ENCODE results near the gene GPR153. TPM values are rescaled to one million over a fixed set of nuclear protein-coding genes. Genes with fewer than 3 reads are reported as not detected.

The GPR153 gene
- total RNA-seq, 2 experiments from 2014 or later = 3.9 to 4.4 TPM

GRCh38 chr1:6295910-6296309 lies 35.0 kb upstream of the GPR153 start:
- H3K27ac Mint-ChIP-seq = no peak overlapping the region
- CTCF ChIA-PET = no interaction called here

GRCh38 chr1:6294890-6295556 lies 34.1 kb upstream of the GPR153 start:
- DNase-seq = no peak
- peaks cover 6% of the 10 kb centered on the region for H3K4me1 Mint-ChIP-seq
- no peak overlapping the region for H3K4me3 Mint-ChIP-seq
- no peaks in the 10 kb centered on the region for H3K27me3 Mint-ChIP-seq
- peaks cover 13% of the 10 kb centered on the region for H3K36me3 Mint-ChIP-seq (ENCODE audit: low read depth)
- ChIA-PET POLR2A (no interaction called here), CTCF (no interaction called here)
- H3K9me3 Mint-ChIP-seq = no peaks in the 10 kb centered on the region
- H3K27ac Mint-ChIP-seq = no peak overlapping the region

More at GRCh38 chr1:6295910-6296309, 35.0 kb upstream of the GPR153 start:
- H3K9me3 Mint-ChIP-seq = no peaks in the 10 kb centered on the region
- H3K4me3 Mint-ChIP-seq = no peak overlapping the region
- no peaks in the 10 kb centered on the region for H3K27me3 Mint-ChIP-seq
- POLR2A ChIA-PET = no interaction called here
- H3K4me1 Mint-ChIP-seq = peaks cover 6% of the 10 kb centered on the region
- H3K36me3 Mint-ChIP-seq (ENCODE audit: low read depth) = peaks cover 14% of the 10 kb centered on the region
- no peak for DNase-seq

- Mint-ChIP-seq H3K36me3 (ENCODE audit: low read depth) (peaks cover 11% of the 10 kb centered on the region), H3K27me3 (no peaks in the 10 kb centered on the region), H3K9me3 (no peaks in the 10 kb centered on the region), H3K27ac (no peak overlapping the region), H3K4me1 (peaks cover 6% of the 10 kb centered on the region), H3K4me3 (no peak overlapping the region)
- ChIA-PET CTCF (no interaction called here), POLR2A (no interaction called here)
- no peak for DNase-seq
These were observed 33.4 kb upstream of the GPR153 start for GRCh38 chr1:6294080-6294889.

GRCh38 chr1:6292102-6292501 lies 31.2 kb upstream of the GPR153 start:
- Mint-ChIP-seq H3K27ac (no peak overlapping the region), H3K9me3 (no peaks in the 10 kb centered on the region), H3K36me3 (ENCODE audit: low read depth) (peaks cover 11% of the 10 kb centered on the region), H3K4me1 (peaks cover 12% of the 10 kb centered on the region), H3K4me3 (no peak overlapping the region), H3K27me3 (no peaks in the 10 kb centered on the region)
- DNase-seq = no peak
- ChIA-PET CTCF (no interaction called here), POLR2A (no interaction called here)

- Mint-ChIP-seq H3K4me3 (no peak overlapping the region), H3K27me3 (no peaks in the 10 kb centered on the region), H3K9me3 (no peaks in the 10 kb centered on the region), H3K36me3 (ENCODE audit: low read depth) (peaks cover 5% of the 10 kb centered on the region), H3K27ac (no peak overlapping the region), H3K4me1 (peaks cover 6% of the 10 kb centered on the region)
- ChIA-PET POLR2A (no interaction called here), CTCF (no interaction called here)
- no peak for DNase-seq
These were observed 27.8 kb upstream of the GPR153 start for GRCh38 chr1:6288665-6289064.

GRCh38 chr1:6288026-6288425 lies 27.1 kb upstream of the GPR153 start:
- DNase-seq = no peak
- no peaks in the 10 kb centered on the region for H3K27me3 Mint-ChIP-seq
- CTCF ChIA-PET = no interaction called here
- H3K9me3 Mint-ChIP-seq = no peaks in the 10 kb centered on the region
- POLR2A ChIA-PET = no interaction called here
- H3K36me3 Mint-ChIP-seq (ENCODE audit: low read depth) = peaks cover under 1% of the 10 kb centered on the region
- H3K27ac Mint-ChIP-seq = no peak overlapping the region
- no peak overlapping the region for H3K4me3 Mint-ChIP-seq
- H3K4me1 Mint-ChIP-seq = peaks cover 6% of the 10 kb centered on the region

GRCh38 chr1:6287431-6287886 lies 26.6 kb upstream of the GPR153 start:
- Mint-ChIP-seq H3K27ac (no peak overlapping the region), H3K9me3 (no peaks in the 10 kb centered on the region), H3K4me1 (peaks cover 6% of the 10 kb centered on the region), H3K27me3 (no peaks in the 10 kb centered on the region), H3K4me3 (no peak overlapping the region), H3K36me3 (ENCODE audit: low read depth) (no peaks in the 10 kb centered on the region)
- ChIA-PET CTCF (no interaction called here), POLR2A (no interaction called here)
- no peak for DNase-seq

GRCh38 chr1:6287029-6287428 lies 26.1 kb upstream of the GPR153 start:
- Mint-ChIP-seq H3K4me1 (peaks cover 6% of the 10 kb centered on the region), H3K9me3 (no peaks in the 10 kb centered on the region), H3K27ac (no peak overlapping the region), H3K36me3 (ENCODE audit: low read depth) (no peaks in the 10 kb centered on the region), H3K4me3 (no peak overlapping the region), H3K27me3 (no peaks in the 10 kb centered on the region)
- ChIA-PET POLR2A (no interaction called here), CTCF (no interaction called here)
- no peak for DNase-seq

- no peak for DNase-seq
- Mint-ChIP-seq H3K36me3 (ENCODE audit: low read depth) (no peaks in the 10 kb centered on the region), H3K27me3 (no peaks in the 10 kb centered on the region), H3K9me3 (no peaks in the 10 kb centered on the region), H3K27ac (no peak overlapping the region), H3K4me1 (peaks cover 6% of the 10 kb centered on the region), H3K4me3 (no peak overlapping the region)
- POLR2A ChIA-PET = no interaction called here
- CTCF ChIA-PET = no interaction called here
These were observed 25.4 kb upstream of the GPR153 start for GRCh38 chr1:6286266-6286665.

- no peaks in the 10 kb centered on the region for H3K27me3 Mint-ChIP-seq
- CTCF ChIA-PET = no interaction called here
- peaks cover 6% of the 10 kb centered on the region for H3K4me1 Mint-ChIP-seq
- POLR2A ChIA-PET = no interaction called here
- DNase-seq = no peak
- H3K27ac Mint-ChIP-seq = no peak overlapping the region
- no peaks in the 10 kb centered on the region for H3K36me3 Mint-ChIP-seq (ENCODE audit: low read depth)
- no peak overlapping the region for H3K4me3 Mint-ChIP-seq
- H3K9me3 Mint-ChIP-seq = no peaks in the 10 kb centered on the region
These were observed 24.4 kb upstream of the GPR153 start for GRCh38 chr1:6285336-6285735.

GRCh38 chr1:6282577-6283270 lies 21.8 kb upstream of the GPR153 start:
- Mint-ChIP-seq H3K4me3 (no peak overlapping the region), H3K9me3 (no peaks in the 10 kb centered on the region), H3K27me3 (no peaks in the 10 kb centered on the region), H3K27ac (no peak overlapping the region), H3K4me1 (no peaks in the 10 kb centered on the region), H3K36me3 (ENCODE audit: low read depth) (no peaks in the 10 kb centered on the region)
- CTCF ChIA-PET = no interaction called here
- DNase-seq = no peak
- POLR2A ChIA-PET = interaction anchor here (1.0 kb wide), 1 partner anchor 53 kb away, joined by 3 read pairs; no protein-coding TSS in a partner anchor

- H3K27me3 Mint-ChIP-seq = no peaks in the 10 kb centered on the region
- no peak for DNase-seq
- no peak overlapping the region for H3K4me3 Mint-ChIP-seq
- POLR2A ChIA-PET = interaction anchor here (1.0 kb wide), 1 partner anchor 54 kb away, joined by 3 read pairs; no protein-coding TSS in a partner anchor
- H3K36me3 Mint-ChIP-seq (ENCODE audit: low read depth) = no peaks in the 10 kb centered on the region
- H3K4me1 Mint-ChIP-seq = no peaks in the 10 kb centered on the region
- H3K27ac Mint-ChIP-seq = no peak overlapping the region
- H3K9me3 Mint-ChIP-seq = no peaks in the 10 kb centered on the region
- CTCF ChIA-PET = no interaction called here
These were observed 20.9 kb upstream of the GPR153 start for GRCh38 chr1:6281511-6282402.
